ENCODE data around the gene USH2A.

DNA sequence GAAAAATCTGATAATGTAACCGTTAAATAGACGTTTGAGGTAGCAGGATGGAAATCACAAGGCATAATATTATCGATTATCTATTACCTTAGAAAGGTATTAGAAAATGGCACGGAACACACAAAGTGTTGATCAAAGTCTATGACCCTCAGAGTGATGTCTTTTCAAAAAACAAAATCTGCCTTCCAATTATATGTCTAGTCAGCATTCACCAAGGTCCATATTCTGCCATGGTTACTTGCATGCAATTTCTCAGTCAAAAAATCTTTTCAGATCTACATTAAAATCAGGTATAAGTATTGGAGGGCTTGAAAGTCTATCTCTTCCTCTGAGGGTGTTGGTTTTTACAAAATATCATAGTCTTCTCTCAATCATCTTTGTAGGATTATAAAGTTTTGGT lies 774.3 kb downstream of the USH2A start:
- TF ChIP-seq FOXK2 (IDR thresholded peaks at IDR 0.05) = no peak
- no peak for TF ChIP-seq SUZ12 (IDR thresholded peaks at IDR 0.05)
- no peak for TF ChIP-seq SP1 (IDR thresholded peaks at IDR 0.05)
- TF ChIP-seq TARDBP (IDR thresholded peaks at IDR 0.05) = no peak
- no peak for TF ChIP-seq NFRKB (IDR thresholded peaks at IDR 0.05)
- TF ChIP-seq LEF1 (IDR thresholded peaks at IDR 0.05; ENCODE audit: borderline replicate concordance) = no peak
- TF ChIP-seq L3MBTL2 (conservative IDR thresholded peaks at IDR 0.05) = no peak

All from HEK293T (cell line).